DOHH2 (cell line): ENCODE data around the gene CHRND.

Experiments
- H3F3A ChIP-seq: fragments of 200-600 bp; sonication (generic), shearing (Covaris generic); 2 replicates; pipeline ENCODE4 v1.6.0; 2016; ENCODE audit warnings: antibody characterized with exemption, mild to moderate bottlenecking; ENCODE audit not compliant: control insufficient read depth, insufficient read depth
- H3K27ac ChIP-seq: fragments of 200-600 bp; sonication (generic); 2 replicates; pipeline ENCODE4 v1.5.1; 2014; ENCODE audit warnings: low read depth, mild to moderate bottlenecking, low read length, moderate library complexity
- H3K27me3 ChIP-seq: fragments of 200-600 bp; sonication (generic); 2 replicates; pipeline ENCODE4 v1.6.1; 2014; ENCODE audit warnings: mild to moderate bottlenecking, low read length, mixed read lengths; ENCODE audit not compliant: control insufficient read depth
- H3K36me3 ChIP-seq: fragments of 200-600 bp; sonication (generic); 2 replicates; pipeline ENCODE4 v1.6.1; 2014; ENCODE audit warnings: mild to moderate bottlenecking, low read length, moderate library complexity, mixed read lengths; ENCODE audit not compliant: control insufficient read depth
- H3K4me1 ChIP-seq: fragments of 200-600 bp; sonication (generic); 2 replicates; pipeline ENCODE4 v1.6.1; 2014; ENCODE audit warnings: mild to moderate bottlenecking, low read length, mixed read lengths; ENCODE audit not compliant: control insufficient read depth
- H3K4me2 ChIP-seq: fragments of 200-600 bp; sonication (generic); 2 replicates; pipeline ENCODE4 v1.6.0; 2014; ENCODE audit warnings: mild to moderate bottlenecking, low read length, moderate library complexity
- H3K4me3 ChIP-seq: fragments of 200-600 bp; sonication (generic); 2 replicates; pipeline ENCODE4 v1.5.1; 2014; ENCODE audit warnings: mild to moderate bottlenecking, low read length, mixed read lengths
- H3K79me2 ChIP-seq: fragments of 200-600 bp; sonication (generic); 2 replicates; pipeline ENCODE4 v1.6.1; 2014; ENCODE audit warnings: mild to moderate bottlenecking, low read length, mixed read lengths; ENCODE audit not compliant: control insufficient read depth
- H3K9me2 ChIP-seq: fragments of 200-600 bp; sonication (generic); replicated peaks from 2 replicates; pipeline ENCODE4 v1.6.1; 2014; ENCODE audit warnings: mild to moderate bottlenecking, low read length, mixed read lengths; ENCODE audit not compliant: control insufficient read depth
- H3K9me3 ChIP-seq: fragments of 200-600 bp; sonication (generic); 2 replicates; pipeline ENCODE4 v1.6.1; 2014; ENCODE audit warnings: antibody characterized with exemption, low read length, mixed read lengths; ENCODE audit not compliant: control insufficient read depth, insufficient read depth
- H4K20me1 ChIP-seq: fragments of 200-600 bp; sonication (generic); 2 replicates; pipeline ENCODE4 v1.6.0; 2014; ENCODE audit warnings: low read depth, mild to moderate bottlenecking, antibody characterized with exemption, low read length, moderate library complexity; ENCODE audit not compliant: control insufficient read depth, insufficient read depth
- EZH2phosphoT487 ChIP-seq: fragments of 200-600 bp; sonication (generic); IDR thresholded peaks from 2 replicates; pipeline ENCODE4 v1.6.1; 2017; ENCODE audit warnings: borderline replicate concordance, mild to moderate bottlenecking, antibody characterized with exemption, low read length, moderate library complexity, mixed read lengths
- TF ChIP-seq, protein P1 (sequence below): fragments of 200-600 bp; sonication (generic); IDR thresholded peaks from one replicate; pipeline ENCODE4 v1.5.1; 2014; ENCODE audit warnings: antibody characterized with exemption, mild to moderate bottlenecking, low read depth, low read length; ENCODE audit not compliant: poor library complexity, severe bottlenecking

The CHRND gene

DNA sequence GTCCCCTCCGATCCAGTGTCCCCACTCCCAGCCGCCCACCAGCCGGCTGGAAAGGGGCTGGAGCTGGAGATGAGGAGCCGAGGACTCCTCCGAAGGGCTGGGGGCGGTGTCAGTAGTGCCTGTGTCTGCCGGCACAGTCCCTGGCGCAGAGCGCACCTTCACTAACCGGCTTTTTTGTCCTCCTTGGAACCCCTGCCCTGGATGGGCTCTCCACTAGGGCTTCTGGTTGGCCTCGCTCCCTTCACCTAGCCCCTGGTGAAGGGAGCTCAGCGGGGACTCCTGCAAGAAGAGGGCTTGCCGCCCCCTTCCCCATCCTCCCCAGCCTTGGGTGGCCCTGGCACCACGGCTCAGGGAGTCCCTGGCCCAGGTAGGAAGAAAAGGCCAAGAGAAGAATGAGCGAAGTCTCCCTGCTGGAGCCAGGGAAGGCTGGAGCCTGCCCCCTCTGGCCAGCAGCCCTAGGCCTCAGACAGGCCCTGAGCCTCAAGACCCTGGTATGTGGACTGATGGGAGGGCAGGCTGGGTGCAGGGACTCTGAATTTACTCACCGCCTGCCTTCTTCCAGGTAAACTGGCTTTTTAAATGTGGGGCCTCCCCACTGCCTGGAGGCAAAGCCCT is 37.8 kb upstream of the CHRND start:
- no peaks in the 10 kb centered on the region for H3K36me3 ChIP-seq
- no peaks in the 10 kb centered on the region for H3F3A ChIP-seq
- H3K4me2 ChIP-seq = no peak overlapping the region
- no peaks in the 10 kb centered on the region for H3K79me2 ChIP-seq
- H3K27me3 ChIP-seq = no peaks in the 10 kb centered on the region
- TF ChIP-seq EZH2phosphoT487 = no peak
- TF ChIP-seq, protein P1, sequence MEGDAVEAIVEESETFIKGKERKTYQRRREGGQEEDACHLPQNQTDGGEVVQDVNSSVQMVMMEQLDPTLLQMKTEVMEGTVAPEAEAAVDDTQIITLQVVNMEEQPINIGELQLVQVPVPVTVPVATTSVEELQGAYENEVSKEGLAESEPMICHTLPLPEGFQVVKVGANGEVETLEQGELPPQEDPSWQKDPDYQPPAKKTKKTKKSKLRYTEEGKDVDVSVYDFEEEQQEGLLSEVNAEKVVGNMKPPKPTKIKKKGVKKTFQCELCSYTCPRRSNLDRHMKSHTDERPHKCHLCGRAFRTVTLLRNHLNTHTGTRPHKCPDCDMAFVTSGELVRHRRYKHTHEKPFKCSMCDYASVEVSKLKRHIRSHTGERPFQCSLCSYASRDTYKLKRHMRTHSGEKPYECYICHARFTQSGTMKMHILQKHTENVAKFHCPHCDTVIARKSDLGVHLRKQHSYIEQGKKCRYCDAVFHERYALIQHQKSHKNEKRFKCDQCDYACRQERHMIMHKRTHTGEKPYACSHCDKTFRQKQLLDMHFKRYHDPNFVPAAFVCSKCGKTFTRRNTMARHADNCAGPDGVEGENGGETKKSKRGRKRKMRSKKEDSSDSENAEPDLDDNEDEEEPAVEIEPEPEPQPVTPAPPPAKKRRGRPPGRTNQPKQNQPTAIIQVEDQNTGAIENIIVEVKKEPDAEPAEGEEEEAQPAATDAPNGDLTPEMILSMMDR = no peak
- no peak overlapping the region for H3K27ac ChIP-seq
- no peaks in the 10 kb centered on the region for H3K4me1 ChIP-seq
- H3K9me3 ChIP-seq = no peaks in the 10 kb centered on the region
- no peaks in the 10 kb centered on the region for H4K20me1 ChIP-seq
- H3K9me2 ChIP-seq = no peaks in the 10 kb centered on the region
- H3K4me3 ChIP-seq = no peak overlapping the region

DNA sequence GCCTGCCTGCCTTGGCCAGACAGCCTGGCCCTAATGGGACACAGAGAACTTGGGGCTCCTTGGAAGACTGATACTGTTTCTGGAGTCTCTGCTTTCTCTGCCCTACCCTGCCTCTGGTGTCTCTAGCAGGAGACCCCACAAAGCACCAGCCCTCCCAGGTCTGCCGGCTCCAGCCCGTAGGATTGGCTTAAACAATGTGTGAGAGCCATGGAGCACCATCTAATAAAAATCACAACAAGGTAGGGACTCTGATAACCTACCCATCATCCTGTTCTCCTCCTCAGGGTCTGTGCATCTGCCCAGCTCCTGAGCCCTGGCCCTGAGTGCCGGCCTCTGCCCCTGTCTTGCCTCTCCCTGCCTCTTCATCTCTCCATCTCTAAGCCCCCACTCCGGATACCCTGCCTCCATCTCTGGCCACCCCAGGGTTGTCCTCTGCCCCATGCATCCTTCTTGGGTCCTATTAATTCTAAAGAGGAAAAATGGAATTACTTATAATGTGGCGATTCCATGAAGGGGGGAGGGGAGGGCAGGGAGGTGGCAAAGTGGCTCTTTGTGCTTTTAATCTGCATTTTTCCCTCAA is 37.1 kb upstream of the CHRND start:
- TF ChIP-seq EZH2phosphoT487 = no peak
- TF ChIP-seq, protein P1 = no peak
- Histone ChIP-seq H3K9me2 (no peaks in the 10 kb centered on the region), H3F3A (no peaks in the 10 kb centered on the region), H4K20me1 (no peaks in the 10 kb centered on the region), H3K4me2 (no peak overlapping the region), H3K4me3 (no peak overlapping the region), H3K4me1 (peaks cover 3% of the 10 kb centered on the region), H3K27ac (no peak overlapping the region), H3K36me3 (no peaks in the 10 kb centered on the region), H3K79me2 (no peaks in the 10 kb centered on the region), H3K27me3 (no peaks in the 10 kb centered on the region), H3K9me3 (no peaks in the 10 kb centered on the region)

- TF ChIP-seq, protein P1 = no peak
- no peak for TF ChIP-seq EZH2phosphoT487
- Histone ChIP-seq H3K79me2 (no peaks in the 10 kb centered on the region), H3K4me2 (no peak overlapping the region), H3K4me3 (no peak overlapping the region), H3K9me3 (no peaks in the 10 kb centered on the region), H3K4me1 (peaks cover 6% of the 10 kb centered on the region), H4K20me1 (no peaks in the 10 kb centered on the region), H3F3A (no peaks in the 10 kb centered on the region), H3K9me2 (no peaks in the 10 kb centered on the region), H3K36me3 (no peaks in the 10 kb centered on the region), H3K27me3 (no peaks in the 10 kb centered on the region), H3K27ac (no peak overlapping the region)
These were observed 36.3 kb upstream of the CHRND start for GRCh38 chr2:232489516-232490220.
